Natural killer cell (primary cell): Measurements from ENCODE around the gene LIMS1. TPM values are rescaled to one million over a fixed set of nuclear protein-coding genes. Genes with fewer than 3 reads are reported as not detected.
A peak's percentile ranks its signal among the peaks of the same experiment; 100 is the strongest.
"Not testable (repeated sequence)": the region's sequence is repeated elsewhere in the genome, so short reads cannot be mapped to it uniquely, and the experiment has no call there.

ENCODE experiments used
- ATAC-seq, 3 donors: fragments of 150-1000 bp in 2 of 3; fragments of 200-7000 bp in 1 of 3; cut with Tn5 transposase; 1 replicate in 1 of 3; 2 replicates in 2 of 3; pipeline ENCODE4 v1.10.0; 2021; ENCODE audit warnings: mild to moderate bottlenecking in 2 of 3, moderate library complexity in 2 of 3
- DNase-seq, 2 donors: peaks; one replicate each; pipeline versions ENCODE4 v3.0.0 to v3.0.0-alpha.2; 2013 to 2021; ENCODE audit warnings: mixed read lengths in 1 of 2
- H3K27ac ChIP-seq: one replicate; pipeline ENCODE4 v1.5.1; 2013; ENCODE audit warnings: mild to moderate bottlenecking, low read length
- H3K27me3 ChIP-seq: one replicate; pipeline ENCODE4 v1.6.1; 2013; ENCODE audit warnings: low read length; ENCODE audit not compliant: control insufficient read depth, insufficient read depth
- H3K36me3 ChIP-seq: one replicate; pipeline ENCODE4 v1.6.1; 2013; ENCODE audit warnings: low read length; ENCODE audit not compliant: control insufficient read depth, insufficient read depth
- H3K4me1 ChIP-seq: one replicate; pipeline ENCODE4 v1.6.1; 2013; ENCODE audit warnings: low read length; ENCODE audit not compliant: control insufficient read depth, insufficient read depth
- H3K4me3 ChIP-seq: one replicate; pipeline ENCODE4 v1.5.1; 2013; ENCODE audit warnings: low read length
- H3K9me3 ChIP-seq: one replicate; pipeline ENCODE4 v1.6.1; 2013; ENCODE audit warnings: low read length; ENCODE audit not compliant: control insufficient read depth, insufficient read depth
- H3K27ac Mint-ChIP-seq, 2 donors: one replicate each; pipeline ENCODE4 v1.8.0; 2022; ENCODE audit warnings: mild to moderate bottlenecking in 2 of 2, mixed read lengths in 2 of 2, moderate library complexity in 1 of 2
- H3K27me3 Mint-ChIP-seq, 2 donors: one replicate each; pipeline ENCODE4 v1.8.0; 2022; ENCODE audit warnings: low read depth in 2 of 2, mixed read lengths in 2 of 2
- H3K36me3 Mint-ChIP-seq: one replicate; pipeline ENCODE4 v1.8.0; 2022; ENCODE audit warnings: mixed read lengths
- H3K4me1 Mint-ChIP-seq, 2 donors: one replicate each; pipeline ENCODE4 v1.8.0; 2022; ENCODE audit warnings: mixed read lengths in 2 of 2
- H3K4me3 Mint-ChIP-seq: one replicate; pipeline ENCODE4 v1.8.0; 2022; ENCODE audit warnings: mild to moderate bottlenecking, moderate library complexity, mixed read lengths
- H3K9me3 Mint-ChIP-seq, 2 donors: one replicate each; pipeline ENCODE4 v1.8.0; 2022; ENCODE audit warnings: mixed read lengths in 2 of 2
- WGBS: methylation state at CpG from one replicate; pipeline ENCODE4 v1.1.7; 2013; ENCODE audit warnings: missing lambda C conversion rate; ENCODE audit not compliant: insufficient coverage; 5-methylcytosine and 5-hydroxymethylcytosine counted together
- intact Hi-C: fragments of 100-400 bp; cut with micrococcal nuclease; formaldehyde crosslinking; loops from one replicate; pipeline ENCODE4 v1.14.2; 2022
- total RNA-seq, 4 donors: library from RNA; stranded (reverse); fragments of 120-200 nt in 1 of 4; gene quantifications; one replicate each; pipeline versions ENCODE4 v1.2.3 to v1.2.4, GENCODE V29; 2013 to 2022
- TF ChIP-seq, protein P1 (sequence below): fragments of 200-600 bp; IDR thresholded peaks from one replicate; pipeline ENCODE4 v1.8.0; 2022; ENCODE audit warnings: antibody characterized with exemption

The LIMS1 gene
- total RNA-seq, 3 donors from 2014 or later (not counting 1 experiment from before 2014, with no cell fraction given): 31.6 to 41.4 (median 34.8) TPM

GRCh38 chr2:108597105-108597744, 63.0 kb downstream of the LIMS1 start:
- H3K27ac Mint-ChIP-seq, H3K27me3 ChIP-seq, H3K27me3 Mint-ChIP-seq, H3K4me3 ChIP-seq, H3K27ac ChIP-seq, H3K36me3 ChIP-seq, H3K36me3 Mint-ChIP-seq, H3K9me3 Mint-ChIP-seq, H3K4me1 ChIP-seq, H3K9me3 ChIP-seq, intact Hi-C loops: not testable (repeated sequence)
- Mint-ChIP-seq H3K4me1 (peaks cover 26 to 29% of the 10 kb centered on the region in 2 donors), H3K4me3 (peak overlapping the region; percentile 31)
- WGBS: 15% methylated on average over 4 of the region's 7 CpGs
- ATAC-seq (peak; percentile 80 to 82 (median 81)), DNase-seq (peak in 1 of 2 donors; percentile 69)
- TF ChIP-seq, protein P1, sequence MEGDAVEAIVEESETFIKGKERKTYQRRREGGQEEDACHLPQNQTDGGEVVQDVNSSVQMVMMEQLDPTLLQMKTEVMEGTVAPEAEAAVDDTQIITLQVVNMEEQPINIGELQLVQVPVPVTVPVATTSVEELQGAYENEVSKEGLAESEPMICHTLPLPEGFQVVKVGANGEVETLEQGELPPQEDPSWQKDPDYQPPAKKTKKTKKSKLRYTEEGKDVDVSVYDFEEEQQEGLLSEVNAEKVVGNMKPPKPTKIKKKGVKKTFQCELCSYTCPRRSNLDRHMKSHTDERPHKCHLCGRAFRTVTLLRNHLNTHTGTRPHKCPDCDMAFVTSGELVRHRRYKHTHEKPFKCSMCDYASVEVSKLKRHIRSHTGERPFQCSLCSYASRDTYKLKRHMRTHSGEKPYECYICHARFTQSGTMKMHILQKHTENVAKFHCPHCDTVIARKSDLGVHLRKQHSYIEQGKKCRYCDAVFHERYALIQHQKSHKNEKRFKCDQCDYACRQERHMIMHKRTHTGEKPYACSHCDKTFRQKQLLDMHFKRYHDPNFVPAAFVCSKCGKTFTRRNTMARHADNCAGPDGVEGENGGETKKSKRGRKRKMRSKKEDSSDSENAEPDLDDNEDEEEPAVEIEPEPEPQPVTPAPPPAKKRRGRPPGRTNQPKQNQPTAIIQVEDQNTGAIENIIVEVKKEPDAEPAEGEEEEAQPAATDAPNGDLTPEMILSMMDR: peak; percentile 30

- H3K4me3 ChIP-seq, H3K9me3 ChIP-seq, ATAC-seq, H3K27ac Mint-ChIP-seq, H3K4me3 Mint-ChIP-seq, H3K4me1 Mint-ChIP-seq, H3K27ac ChIP-seq, H3K36me3 Mint-ChIP-seq, DNase-seq, H3K27me3 ChIP-seq, intact Hi-C loops, H3K27me3 Mint-ChIP-seq, H3K36me3 ChIP-seq, H3K9me3 Mint-ChIP-seq, H3K4me1 ChIP-seq: not testable (repeated sequence)
- 90% methylated on average over 8 of the region's 10 CpGs for WGBS
Observed at GRCh38 chr2:108601199-108601598, 66.9 kb downstream of the LIMS1 start.

- Histone ChIP-seq H3K4me1 (peaks cover 6% of the 10 kb centered on the region), H3K36me3 (no peaks in the 10 kb centered on the region), H3K27me3 (no peaks in the 10 kb centered on the region), H3K9me3 (no peaks in the 10 kb centered on the region), H3K4me3 (no peak overlapping the region), H3K27ac (no peak overlapping the region)
- TF ChIP-seq, protein P1: no peak
- no peaks in the 10 kb centered on the region for H3K27me3 Mint-ChIP-seq
- H3K4me1 Mint-ChIP-seq: peaks cover 14 to 15% of the 10 kb centered on the region in 2 donors
- intact Hi-C loops: no loop called here
- no peaks in the 10 kb centered on the region for H3K36me3 Mint-ChIP-seq
- no peak overlapping the region for H3K27ac Mint-ChIP-seq
- no peak overlapping the region for H3K4me3 Mint-ChIP-seq
- no peak for ATAC-seq
- no peaks in the 10 kb centered on the region for H3K9me3 Mint-ChIP-seq
- no peak for DNase-seq
Observed at GRCh38 chr2:108602422-108602821, 68.2 kb downstream of the LIMS1 start.

- Histone ChIP-seq H3K4me1 (peaks cover 11% of the 10 kb centered on the region), H3K27me3 (no peaks in the 10 kb centered on the region), H3K36me3 (no peaks in the 10 kb centered on the region), H3K9me3 (no peaks in the 10 kb centered on the region), H3K4me3 (no peak overlapping the region), H3K27ac (no peak overlapping the region)
- ATAC-seq (no peak), DNase-seq (no peak)
- Mint-ChIP-seq H3K9me3 (no peaks in the 10 kb centered on the region), H3K27ac (no peak overlapping the region), H3K27me3 (no peaks in the 10 kb centered on the region), H3K4me3 (no peak overlapping the region), H3K4me1 (peaks cover 16 to 18% of the 10 kb centered on the region in 2 donors), H3K36me3 (no peaks in the 10 kb centered on the region)
- intact Hi-C loops: no loop called here
- WGBS: 0% methylated on average over 1 of the region's 4 CpGs
- TF ChIP-seq, protein P1: no peak
Observed at GRCh38 chr2:108604196-108604595, 69.9 kb downstream of the LIMS1 start.
